Caco-2 (cell line): ENCODE data around the gene CLMN. TPM values are rescaled to one million over a fixed set of nuclear protein-coding genes. Genes with fewer than 3 reads are reported as not detected.

Source experiments
- BruUV-seq: library from RNA; stranded (reverse); fragments of 400-500 nt; replicated peaks from 2 replicates; lab custom pipeline; 2021; lab: Mats Ljungman, UMichigan
- CTCF ChIA-PET: fragments of 300-600 bp; sonication (Branson Sonifier 250); formaldehyde crosslinking; loops from one replicate; lab custom pipeline; 2022; ENCODE audit warnings: antibody characterized with exemption; lab: Charles Lee
- POLR2A ChIA-PET: fragments of 300-600 bp; sonication (Branson Sonifier 250); formaldehyde crosslinking; loops from one replicate; lab custom pipeline; 2022; ENCODE audit warnings: antibody characterized with exemption; lab: Charles Lee
- DNase-seq, 2 experiments: peaks; one replicate each; pipeline versions ENCODE4 v3.0.0 to v3.0.0-alpha.2; 2020 to 2022
- H3K27me3 ChIP-seq: replicated peaks from 2 replicates; pipeline ENCODE4 v1.6.0; 2011; ENCODE audit warnings: low read length; ENCODE audit not compliant: control insufficient read depth, insufficient read depth
- H3K36me3 ChIP-seq: 2 replicates; pipeline ENCODE4 v1.5.1; 2011; ENCODE audit warnings: low read length; ENCODE audit not compliant: control insufficient read depth, insufficient read depth
- H3K4me1 ChIP-seq: fragments of 250-450 bp; sonication (Bioruptor Pico); 2 replicates; pipeline ENCODE4 v1.5.1; 2020; ENCODE audit warnings: mild to moderate bottlenecking
- H3K4me3 ChIP-seq: 2 replicates; pipeline ENCODE4 v1.5.1; 2011; ENCODE audit warnings: low read depth, mild to moderate bottlenecking, control low read depth, low read length
- H3K9me3 ChIP-seq: fragments of 250-450 bp; sonication (Bioruptor Pico); 2 replicates; pipeline ENCODE4 v1.5.1; 2020; ENCODE audit warnings: mild to moderate bottlenecking, moderate library complexity
- H3K27ac Mint-ChIP-seq: one replicate; pipeline ENCODE4 v1.8.0; 2022; ENCODE audit warnings: mixed read lengths; ENCODE audit not compliant: unreplicated experiment
- H3K27me3 Mint-ChIP-seq: one replicate; pipeline ENCODE4 v1.8.0; 2022; ENCODE audit warnings: mixed read lengths; ENCODE audit not compliant: insufficient read depth, unreplicated experiment
- H3K36me3 Mint-ChIP-seq: one replicate; pipeline ENCODE4 v1.8.0; 2022; ENCODE audit warnings: mild to moderate bottlenecking, mixed read lengths; ENCODE audit not compliant: insufficient read depth, unreplicated experiment
- H3K4me1 Mint-ChIP-seq: one replicate; pipeline ENCODE4 v1.8.0; 2022; ENCODE audit warnings: low read depth, mixed read lengths; ENCODE audit not compliant: unreplicated experiment
- H3K4me3 Mint-ChIP-seq: one replicate; pipeline ENCODE4 v1.8.0; 2022; ENCODE audit warnings: mild to moderate bottlenecking, moderate library complexity, mixed read lengths; ENCODE audit not compliant: unreplicated experiment
- H3K9me3 Mint-ChIP-seq: one replicate; pipeline ENCODE4 v1.8.0; 2022; ENCODE audit warnings: mixed read lengths; ENCODE audit not compliant: unreplicated experiment
- intact Hi-C: fragments of 100-400 bp; cut with micrococcal nuclease; formaldehyde crosslinking; loops from one replicate; pipeline ENCODE4 v1.10.0; 2022; ENCODE audit not compliant: unreplicated experiment
- total RNA-seq: library from RNA; stranded (reverse); gene quantifications from 2 replicates; pipeline ENCODE4 v1.2.3, GENCODE V29; 2022
- TF ChIP-seq, protein P1 (sequence below), 2 experiments: fragments of 200-600 bp in 1 of 2; IDR thresholded peaks; 1 replicate in 1 of 2; 2 replicates in 1 of 2; pipeline versions ENCODE4 v1.5.1 to v1.8.0; 2011 to 2022; ENCODE audit warnings: antibody characterized with exemption in 1 of 2, control low read depth in 1 of 2, inconsistent platforms in 1 of 2, low read depth in 1 of 2, low read length in 1 of 2, mild to moderate bottlenecking in 1 of 2, moderate library complexity in 1 of 2; ENCODE audit not compliant: insufficient read depth in 1 of 2, severe bottlenecking in 1 of 2, unreplicated experiment in 1 of 2

Gene CLMN
- total RNA-seq, 1 experiment from 2014 or later, result 6.7 TPM

DNA sequence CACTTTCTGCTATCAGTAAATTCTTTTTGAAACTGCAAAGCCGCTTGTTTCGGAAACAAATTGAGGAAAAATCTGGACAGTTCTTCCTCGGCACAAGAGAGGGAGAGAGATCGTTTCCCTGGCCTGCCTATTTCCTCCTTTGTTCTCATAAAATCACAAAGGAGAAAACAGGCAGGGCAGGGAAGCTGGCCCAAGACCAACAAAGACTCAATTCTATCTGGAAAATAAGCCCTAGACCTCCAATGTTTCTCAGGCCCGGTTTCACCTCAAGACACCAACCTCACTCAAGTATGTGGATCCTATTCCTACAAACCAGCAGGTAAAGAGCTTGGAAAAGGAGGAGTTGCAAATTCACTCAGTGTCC lies 181.9 kb downstream of the CLMN start:
- H3K36me3 Mint-ChIP-seq, result peaks cover 1% of the 10 kb centered on the region
- H3K4me1 ChIP-seq, result 0 out of 2 replicates have a peak, but pooled peaks cover 3% of the 10 kb centered on the region
- no peaks in the 10 kb centered on the region for H3K9me3 ChIP-seq
- H3K27me3 Mint-ChIP-seq, result no peaks in the 10 kb centered on the region
- H3K27ac Mint-ChIP-seq, result no peak overlapping the region
- POLR2A ChIA-PET, result no interaction called here
- no peaks in the 10 kb centered on the region for H3K27me3 ChIP-seq
- no peaks in the 10 kb centered on the region for H3K36me3 ChIP-seq
- peaks cover 5% of the 10 kb centered on the region for H3K4me1 Mint-ChIP-seq
- intact Hi-C loops, result no loop called here
- no peak overlapping the region for H3K4me3 ChIP-seq
- BruUV-seq, result no TSS peak
- TF ChIP-seq, protein P1, sequence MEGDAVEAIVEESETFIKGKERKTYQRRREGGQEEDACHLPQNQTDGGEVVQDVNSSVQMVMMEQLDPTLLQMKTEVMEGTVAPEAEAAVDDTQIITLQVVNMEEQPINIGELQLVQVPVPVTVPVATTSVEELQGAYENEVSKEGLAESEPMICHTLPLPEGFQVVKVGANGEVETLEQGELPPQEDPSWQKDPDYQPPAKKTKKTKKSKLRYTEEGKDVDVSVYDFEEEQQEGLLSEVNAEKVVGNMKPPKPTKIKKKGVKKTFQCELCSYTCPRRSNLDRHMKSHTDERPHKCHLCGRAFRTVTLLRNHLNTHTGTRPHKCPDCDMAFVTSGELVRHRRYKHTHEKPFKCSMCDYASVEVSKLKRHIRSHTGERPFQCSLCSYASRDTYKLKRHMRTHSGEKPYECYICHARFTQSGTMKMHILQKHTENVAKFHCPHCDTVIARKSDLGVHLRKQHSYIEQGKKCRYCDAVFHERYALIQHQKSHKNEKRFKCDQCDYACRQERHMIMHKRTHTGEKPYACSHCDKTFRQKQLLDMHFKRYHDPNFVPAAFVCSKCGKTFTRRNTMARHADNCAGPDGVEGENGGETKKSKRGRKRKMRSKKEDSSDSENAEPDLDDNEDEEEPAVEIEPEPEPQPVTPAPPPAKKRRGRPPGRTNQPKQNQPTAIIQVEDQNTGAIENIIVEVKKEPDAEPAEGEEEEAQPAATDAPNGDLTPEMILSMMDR (IDR thresholded peaks at IDR 0.05; ENCODE audit: insufficient read depth in 1 of 2, low read depth in 1 of 2, low read length in 1 of 2, severe bottlenecking in 1 of 2, unreplicated experiment in 1 of 2), result no peak
- no peak for DNase-seq
- H3K4me3 Mint-ChIP-seq, result no peak overlapping the region
- H3K9me3 Mint-ChIP-seq, result no peaks in the 10 kb centered on the region
- CTCF ChIA-PET, result no interaction called here

DNA sequence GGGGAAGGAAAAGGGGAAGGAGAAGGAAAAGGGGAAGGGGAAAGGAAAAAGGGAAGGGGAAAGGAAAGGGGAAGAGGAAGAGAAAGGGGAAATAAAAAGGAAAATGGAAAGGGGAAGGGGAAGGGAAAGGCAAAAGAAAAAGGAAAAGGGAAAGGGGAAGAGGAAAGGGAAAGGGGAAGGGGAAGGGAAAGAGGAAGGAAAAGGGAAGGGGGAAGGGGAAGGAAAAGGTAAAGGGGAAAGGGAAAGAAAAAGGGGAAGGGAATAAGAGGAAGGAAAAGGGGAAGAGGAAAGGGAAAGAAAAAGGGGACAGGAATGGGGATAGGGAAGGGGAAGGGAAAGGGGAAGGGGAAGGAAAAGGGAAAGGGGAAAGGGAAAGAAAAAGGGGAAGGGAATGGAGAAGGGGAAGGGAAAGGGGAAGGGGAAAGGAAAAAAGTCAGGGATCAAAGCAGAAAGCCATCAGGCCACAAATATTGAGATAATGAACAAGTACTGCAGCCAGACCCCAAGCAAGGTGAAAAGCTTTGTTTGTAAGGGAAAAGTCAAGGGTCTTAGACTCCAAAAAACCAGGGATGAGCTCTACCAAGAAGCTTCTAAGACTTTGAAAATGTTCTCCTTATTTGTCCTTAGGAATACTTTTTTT lies 182.4 kb downstream of the CLMN start:
- Mint-ChIP-seq H3K27me3 (no peaks in the 10 kb centered on the region), H3K4me1 (peaks cover 5% of the 10 kb centered on the region), H3K4me3 (no peak overlapping the region), H3K9me3 (no peaks in the 10 kb centered on the region), H3K36me3 (peaks cover 6% of the 10 kb centered on the region), H3K27ac (no peak overlapping the region)
- no TSS peak for BruUV-seq
- CTCF ChIA-PET, result no interaction called here
- TF ChIP-seq, protein P1 (IDR thresholded peaks at IDR 0.05; ENCODE audit: insufficient read depth in 1 of 2, low read depth in 1 of 2, low read length in 1 of 2, severe bottlenecking in 1 of 2, unreplicated experiment in 1 of 2), result no peak
- intact Hi-C loops, result no loop called here
- POLR2A ChIA-PET, result no interaction called here
- no peak for DNase-seq
- no peaks in the 10 kb centered on the region for H3K27me3 ChIP-seq
- H3K4me3 ChIP-seq, result no peak overlapping the region
- H3K36me3 ChIP-seq, result no peaks in the 10 kb centered on the region
- no peaks in the 10 kb centered on the region for H3K9me3 ChIP-seq
- H3K4me1 ChIP-seq, result 0 out of 2 replicates have a peak, but pooled peaks cover 3% of the 10 kb centered on the region

DNA sequence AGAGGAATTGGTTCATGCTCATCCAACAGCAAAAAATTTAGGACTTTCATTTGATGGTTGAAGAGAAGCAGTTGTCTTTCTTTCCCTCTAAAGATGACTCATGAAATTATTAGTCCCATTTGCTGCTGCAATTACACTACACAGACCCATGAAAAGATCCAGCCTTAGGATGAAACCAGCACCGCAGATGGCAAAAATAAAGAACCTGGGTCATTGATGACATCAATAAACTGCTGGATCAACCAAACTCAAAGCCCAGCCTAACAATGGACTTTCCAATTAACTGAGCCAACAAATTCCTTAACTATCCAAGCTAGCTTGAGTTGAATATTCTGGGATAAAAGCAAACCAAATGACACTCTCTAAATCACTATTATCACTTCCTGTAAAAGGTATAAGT lies 183.1 kb downstream of the CLMN start:
- Histone ChIP-seq H3K9me3 (no peaks in the 10 kb centered on the region), H3K36me3 (no peaks in the 10 kb centered on the region), H3K4me3 (no peak overlapping the region), H3K4me1 (0 out of 2 replicates have a peak, but pooled peaks cover under 1% of the 10 kb centered on the region), H3K27me3 (no peaks in the 10 kb centered on the region)
- no peaks in the 10 kb centered on the region for H3K27me3 Mint-ChIP-seq
- no peak overlapping the region for H3K27ac Mint-ChIP-seq
- ChIA-PET CTCF (no interaction called here), POLR2A (no interaction called here)
- peaks cover 8% of the 10 kb centered on the region for H3K36me3 Mint-ChIP-seq
- no peaks in the 10 kb centered on the region for H3K4me1 Mint-ChIP-seq
- no peaks in the 10 kb centered on the region for H3K9me3 Mint-ChIP-seq
- DNase-seq, result no peak
- intact Hi-C loops, result no loop called here
- BruUV-seq, result no TSS peak
- no peak overlapping the region for H3K4me3 Mint-ChIP-seq
- TF ChIP-seq, protein P1 (IDR thresholded peaks at IDR 0.05; ENCODE audit: insufficient read depth in 1 of 2, low read depth in 1 of 2, low read length in 1 of 2, severe bottlenecking in 1 of 2, unreplicated experiment in 1 of 2), result no peak
